Pons (tissue), 1 donor: ENCODE data around the gene SPATA12.

Experiments used
- DNase-seq: peaks from one replicate; pipeline ENCODE4 v3.0.0-alpha.2; 2016; ENCODE audit warnings: low spot score

The SPATA12 gene

DNA sequence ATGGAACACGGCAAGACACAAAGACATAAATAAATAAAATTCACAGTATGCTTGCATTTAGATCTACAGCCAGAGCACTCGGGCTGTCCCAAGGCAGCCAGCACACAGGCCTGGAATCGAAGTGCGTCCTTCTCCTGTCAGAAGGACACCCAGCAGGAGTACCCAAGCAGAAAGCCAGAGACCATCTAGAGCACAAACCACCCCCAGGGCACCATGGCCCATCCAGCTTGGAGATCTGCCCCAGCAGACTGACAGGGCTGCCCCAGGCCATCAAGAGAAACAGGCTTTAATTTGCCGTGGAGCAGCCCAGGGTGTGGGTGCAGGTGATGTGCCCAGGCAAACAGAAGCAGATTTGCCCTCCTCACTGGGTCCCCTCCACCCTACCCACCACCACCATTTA is 7.8 kb upstream of the SPATA12 start:
- DNase-seq = no peak

DNA sequence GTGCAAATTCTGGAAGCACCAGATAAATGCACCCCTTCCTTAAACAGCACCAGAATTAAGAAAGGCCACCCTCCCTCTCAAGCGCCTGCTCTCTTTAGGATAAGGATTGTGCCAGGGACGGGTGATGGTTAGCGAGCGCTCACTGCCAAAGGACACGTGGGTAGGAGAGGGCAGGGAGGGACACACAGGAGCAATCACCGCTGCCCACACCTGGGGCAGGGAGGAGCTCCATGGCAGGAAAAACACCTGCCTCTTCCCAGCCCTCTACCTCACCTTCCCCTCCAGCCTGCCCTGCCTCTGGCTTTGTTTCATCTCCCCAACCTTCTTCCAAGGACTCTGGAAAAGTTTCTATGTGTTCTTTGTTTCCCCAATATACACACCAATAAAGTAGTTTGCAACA is 7.3 kb upstream of the SPATA12 start:
- DNase-seq = no peak

GRCh38 chr3:57057351-57057750 is 3.1 kb upstream of the SPATA12 start:
- DNase-seq = no peak

GRCh38 chr3:57059411-57059810 is 1.1 kb upstream of the SPATA12 start:
- no peak for DNase-seq

- DNase-seq = no peak
These were observed 1.1 kb downstream of the SPATA12 start for GRCh38 chr3:57061556-57061955.

DNA sequence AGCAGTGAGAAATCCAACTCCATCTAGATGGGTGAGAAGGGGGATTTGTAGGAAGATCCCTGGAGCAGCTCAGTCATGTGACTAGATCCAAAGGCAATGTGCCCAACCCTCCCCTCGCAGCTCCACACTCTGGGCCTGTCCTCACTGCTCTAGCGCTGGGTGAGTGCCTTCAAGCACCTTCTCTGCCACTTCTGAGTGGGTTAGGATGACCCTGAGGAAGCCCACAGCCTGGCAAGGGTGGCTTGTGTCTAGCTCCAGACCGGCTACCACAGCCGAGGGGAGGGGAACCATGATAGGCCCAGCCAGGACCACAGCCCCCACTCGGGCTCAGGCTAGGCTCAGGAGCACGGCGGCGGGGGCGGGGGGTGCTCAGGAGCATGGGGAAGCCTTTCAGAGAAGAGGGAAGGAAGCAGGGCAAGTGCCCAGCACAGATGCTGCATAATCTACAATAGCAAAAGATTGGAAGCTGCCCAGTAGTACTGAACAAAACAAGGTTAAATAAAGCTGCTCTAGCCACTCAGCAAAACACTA is 1.7 kb downstream of the SPATA12 start:
- DNase-seq = peak; percentile 67

DNA sequence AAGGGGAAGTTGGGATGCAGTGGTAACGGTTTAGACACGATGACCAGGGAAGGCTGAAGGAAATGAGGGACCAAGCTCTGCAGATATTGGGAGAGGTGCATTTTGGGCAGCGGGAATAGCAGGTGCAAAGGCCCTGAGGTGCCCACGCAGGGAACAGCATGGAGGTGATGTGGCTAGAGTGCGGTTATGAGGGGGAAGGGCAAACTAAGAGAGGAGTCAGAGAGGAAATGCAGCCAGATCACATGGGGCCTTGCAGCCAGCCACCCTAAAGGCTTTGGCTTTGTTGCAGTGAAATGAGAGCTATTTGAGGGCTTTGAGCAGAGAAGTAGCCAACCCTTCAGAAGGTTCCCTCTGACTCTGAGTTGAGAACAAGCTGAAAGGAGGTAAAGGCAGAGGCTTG is 2.6 kb downstream of the SPATA12 start:
- no peak for DNase-seq

DNA sequence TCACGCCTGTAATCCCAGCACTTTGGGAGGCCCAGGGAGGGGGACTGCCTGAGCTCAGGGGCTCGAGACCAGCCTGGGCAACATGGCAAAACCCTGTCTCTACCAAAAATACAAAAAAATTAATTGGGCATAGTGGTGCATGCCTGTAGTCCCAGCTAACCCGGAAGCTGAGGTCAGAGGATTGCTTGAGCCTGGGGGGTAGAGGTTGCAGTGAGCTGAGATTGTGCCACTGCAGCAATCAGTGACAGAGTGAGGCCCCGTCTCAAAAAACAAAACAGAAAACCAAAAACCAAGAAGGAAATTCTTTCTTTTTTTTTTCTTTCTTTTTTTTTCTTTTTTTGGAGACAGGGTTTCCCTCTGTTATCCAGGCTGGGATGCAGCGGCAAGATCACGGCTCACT is 3.5 kb downstream of the SPATA12 start:
- DNase-seq = no peak

GRCh38 chr3:57064572-57064971 is 4.1 kb downstream of the SPATA12 start:
- DNase-seq = no peak

- no peak for DNase-seq
These were observed 5.1 kb downstream of the SPATA12 start for GRCh38 chr3:57065588-57065987.

GRCh38 chr3:57066471-57066870 is 6.0 kb downstream of the SPATA12 start:
- no peak for DNase-seq

DNA sequence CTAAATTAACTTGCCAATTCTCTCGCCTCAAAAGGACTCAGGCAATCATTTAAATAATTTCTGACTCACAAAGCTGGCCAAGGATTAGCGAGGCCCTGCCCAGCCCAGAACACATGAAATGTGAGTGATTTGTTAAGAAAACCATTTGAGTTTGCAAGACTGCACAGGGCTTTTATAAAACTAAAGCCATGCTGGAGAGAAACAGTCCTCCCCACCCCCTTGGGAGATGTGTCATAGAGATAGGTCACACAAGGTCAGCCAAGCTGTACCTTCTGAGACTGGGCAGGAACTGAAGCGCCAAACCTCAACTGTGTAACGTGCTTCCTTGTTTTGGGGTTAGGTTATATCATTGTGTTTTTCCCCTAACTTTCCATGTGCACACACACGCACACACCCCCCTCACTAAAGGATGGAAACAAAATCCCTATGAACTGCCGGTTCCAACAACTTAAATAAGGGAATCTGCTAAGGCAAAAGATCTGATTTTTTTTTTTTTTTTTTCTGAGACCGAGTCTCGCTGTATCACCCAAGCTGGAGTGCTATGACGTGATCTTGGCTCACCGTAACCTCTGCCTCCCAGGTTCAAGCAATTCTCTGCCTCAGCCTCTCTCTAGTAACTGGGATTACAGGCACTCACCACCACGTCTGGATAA is 8.1 kb downstream of the SPATA12 start:
- DNase-seq = no peak

DNA sequence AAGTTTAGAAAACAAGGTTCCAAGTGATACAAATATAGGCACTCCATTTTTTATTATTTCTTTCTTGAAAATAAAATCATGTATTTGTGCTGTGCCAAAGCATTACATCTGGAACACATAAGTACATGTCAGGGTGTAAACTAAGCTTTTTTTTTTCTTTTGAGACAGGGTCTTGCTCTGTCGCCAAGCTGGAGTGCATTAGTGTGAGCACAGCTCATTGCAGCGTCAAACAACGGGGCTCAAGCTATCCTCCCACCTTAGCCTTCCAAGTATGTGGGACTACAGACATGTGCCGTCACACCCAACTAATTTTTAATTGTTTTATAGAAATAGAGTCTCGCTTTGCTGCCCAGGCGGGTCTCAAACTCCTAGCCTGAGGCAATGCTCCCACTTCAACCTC is 9.0 kb downstream of the SPATA12 start:
- DNase-seq = no peak

- DNase-seq = no peak
These were observed 13.2 kb downstream of the SPATA12 start for GRCh38 chr3:57073628-57074027.

DNA sequence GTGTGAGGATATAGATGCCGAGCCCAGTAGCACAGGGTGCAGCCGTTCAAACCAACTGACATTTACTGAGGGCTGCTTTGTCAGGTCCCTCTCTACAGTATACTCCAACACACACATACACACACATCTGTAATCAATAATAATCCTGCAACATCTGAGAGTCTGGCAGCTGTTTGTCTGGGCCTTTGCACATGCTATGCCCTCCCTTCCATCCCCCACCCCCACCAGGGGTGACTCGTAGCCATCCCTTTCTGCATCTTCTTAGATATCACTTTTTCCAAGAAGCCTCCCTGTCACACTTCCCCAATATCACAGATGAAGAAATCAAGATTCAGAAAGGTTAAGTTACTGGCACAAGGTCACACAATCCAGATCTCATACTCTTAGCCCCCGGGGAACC is 13.7 kb downstream of the SPATA12 start:
- no peak for DNase-seq

DNA sequence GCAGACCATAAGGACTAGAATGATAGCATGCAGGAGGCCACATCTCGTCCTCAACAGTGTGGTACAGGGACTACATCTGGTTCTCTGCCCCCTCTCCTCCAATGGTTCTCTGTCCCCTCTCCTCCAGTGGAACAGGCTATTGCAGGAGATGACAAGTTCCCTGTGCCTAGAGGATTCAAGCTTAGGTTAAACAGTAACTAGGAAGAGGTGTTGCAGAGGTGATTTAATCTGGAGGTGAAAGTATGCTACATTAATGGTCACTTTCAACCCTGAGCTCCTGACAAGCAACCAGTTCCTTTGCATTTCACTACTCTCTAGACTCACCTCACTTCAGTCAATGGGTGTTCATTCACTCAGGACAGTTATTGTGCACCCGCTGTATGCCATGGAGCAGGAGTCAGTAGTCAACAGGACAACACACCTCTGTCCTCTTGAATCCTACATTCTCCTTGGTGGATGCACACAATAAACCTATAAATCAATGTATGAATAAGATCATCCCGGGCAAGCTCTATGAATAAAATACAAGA is 16.0 kb downstream of the SPATA12 start:
- DNase-seq = no peak

GRCh38 chr3:57077630-57078343 is 17.3 kb downstream of the SPATA12 start:
- no peak for DNase-seq

- DNase-seq = peak; percentile 60
These were observed 17.8 kb downstream of the SPATA12 start for GRCh38 chr3:57078344-57078634.

- DNase-seq = no peak
These were observed 18.4 kb downstream of the SPATA12 start for GRCh38 chr3:57078635-57079473.

DNA sequence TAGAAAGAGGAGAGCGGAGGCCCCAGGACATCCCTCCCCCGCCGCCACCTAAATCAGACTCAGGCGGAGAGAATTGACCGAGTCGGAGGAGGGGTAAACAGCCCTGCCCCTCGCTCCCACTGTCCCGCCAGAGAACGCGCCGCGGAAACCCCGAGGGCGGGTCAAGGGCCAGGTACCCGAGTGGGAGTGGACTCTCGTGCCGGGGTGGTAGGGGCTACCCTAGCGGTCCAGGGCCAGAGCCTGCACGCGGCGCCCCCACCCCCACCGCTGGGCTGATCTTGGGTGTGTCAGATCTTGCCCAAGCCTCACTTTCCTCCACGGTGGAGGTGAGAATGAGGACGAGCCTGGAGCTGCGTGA is 19.0 kb downstream of the SPATA12 start:
- DNase-seq = no peak

GRCh38 chr3:57080171-57080570 is 19.7 kb downstream of the SPATA12 start:
- DNase-seq = no peak

GRCh38 chr3:57081173-57081572 is 20.7 kb downstream of the SPATA12 start:
- no peak for DNase-seq

DNA sequence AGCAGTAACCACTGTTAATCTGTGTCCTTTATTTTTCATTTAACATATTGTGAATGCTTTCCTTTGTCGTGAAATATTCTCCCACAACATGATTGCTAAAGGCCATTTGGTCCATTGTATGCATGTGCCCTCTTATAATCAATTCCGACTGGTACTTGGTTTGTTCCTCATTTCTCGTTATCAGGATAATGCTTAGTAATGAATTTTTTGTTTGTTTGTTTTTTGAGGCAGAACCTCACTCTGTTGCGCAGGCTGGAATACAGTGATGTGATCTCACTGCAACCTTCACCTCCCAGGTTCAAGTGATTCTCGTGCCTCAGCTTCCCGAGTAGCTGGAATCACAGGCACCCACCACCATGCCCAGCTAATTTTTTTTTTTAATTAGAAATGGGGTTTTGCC is 22.0 kb downstream of the SPATA12 start:
- DNase-seq = no peak
